Glutamatergic neuron (in vitro differentiated cells): ENCODE results near the gene ACTR1A. TPM values are rescaled to one million over a fixed set of nuclear protein-coding genes. Genes with fewer than 3 reads are reported as not detected.

Experiments
- DNase-seq: peaks from one replicate; pipeline ENCODE4 v3.0.0; 2022
- H3K27ac Mint-ChIP-seq: one replicate; pipeline ENCODE4 v1.8.0; 2020; ENCODE audit warnings: mild to moderate bottlenecking, mixed read lengths, inconsistent platforms; ENCODE audit not compliant: unreplicated experiment
- H3K27me3 Mint-ChIP-seq: one replicate; pipeline ENCODE4 v1.8.0; 2020; ENCODE audit warnings: mild to moderate bottlenecking, moderate library complexity, mixed read lengths, inconsistent platforms; ENCODE audit not compliant: unreplicated experiment
- H3K36me3 Mint-ChIP-seq: one replicate; pipeline ENCODE4 v1.8.0; 2020; ENCODE audit warnings: mild to moderate bottlenecking, mixed read lengths, inconsistent platforms; ENCODE audit not compliant: unreplicated experiment
- H3K4me1 Mint-ChIP-seq: one replicate; pipeline ENCODE4 v1.8.0; 2020; ENCODE audit warnings: mild to moderate bottlenecking, low read depth, mixed read lengths, inconsistent platforms; ENCODE audit not compliant: unreplicated experiment
- H3K4me3 Mint-ChIP-seq: one replicate; pipeline ENCODE4 v1.8.0; 2020; ENCODE audit warnings: mild to moderate bottlenecking, mixed read lengths, inconsistent platforms; ENCODE audit not compliant: unreplicated experiment
- H3K9me3 Mint-ChIP-seq: one replicate; pipeline ENCODE4 v1.8.0; 2020; ENCODE audit warnings: mild to moderate bottlenecking, moderate library complexity, mixed read lengths, inconsistent platforms; ENCODE audit not compliant: unreplicated experiment
- total RNA-seq: library from RNA; stranded (reverse); fragmentation: NEBNext Ultra II Directional; extraction: Animal tissue kit (Norgen Biotek cat#: 25700); gene quantifications from one replicate; pipeline ENCODE4 v1.2.1, GENCODE V29; 2021; ENCODE audit not compliant: unreplicated experiment
- TF ChIP-seq, protein P1 (sequence below): fragments of 200-600 bp; sonication (generic); IDR thresholded peaks from one replicate; pipeline ENCODE4 v1.5.0; 2021; ENCODE audit not compliant: partially characterized antibody, unreplicated experiment

The ACTR1A gene
- total RNA-seq, 1 donor from 2014 or later = 250 TPM

DNA sequence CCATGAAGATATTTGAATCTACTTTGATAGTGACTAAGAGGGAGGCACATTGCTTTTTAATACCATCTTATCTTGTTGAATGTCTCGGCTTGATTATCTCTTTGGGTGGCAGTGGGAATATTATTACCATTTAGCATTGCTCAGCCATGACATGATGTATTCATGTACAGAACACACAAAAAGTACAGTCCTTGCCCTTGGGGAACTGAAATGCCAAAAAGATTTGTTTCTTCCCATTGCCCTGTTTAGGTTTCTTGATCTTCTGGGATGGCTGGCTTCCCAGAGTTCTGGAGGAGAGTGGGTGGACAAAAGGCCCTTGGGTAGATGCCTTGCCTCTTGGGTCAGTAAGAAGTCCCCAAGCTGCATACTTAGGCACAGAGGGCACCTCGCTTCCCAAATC lies 25.0 kb upstream of the ACTR1A start:
- Mint-ChIP-seq H3K4me1 (no peaks in the 10 kb centered on the region), H3K4me3 (no peak overlapping the region), H3K9me3 (peaks cover 1% of the 10 kb centered on the region), H3K36me3 (no peaks in the 10 kb centered on the region), H3K27ac (no peak overlapping the region), H3K27me3 (no peaks in the 10 kb centered on the region)
- TF ChIP-seq, protein P1, sequence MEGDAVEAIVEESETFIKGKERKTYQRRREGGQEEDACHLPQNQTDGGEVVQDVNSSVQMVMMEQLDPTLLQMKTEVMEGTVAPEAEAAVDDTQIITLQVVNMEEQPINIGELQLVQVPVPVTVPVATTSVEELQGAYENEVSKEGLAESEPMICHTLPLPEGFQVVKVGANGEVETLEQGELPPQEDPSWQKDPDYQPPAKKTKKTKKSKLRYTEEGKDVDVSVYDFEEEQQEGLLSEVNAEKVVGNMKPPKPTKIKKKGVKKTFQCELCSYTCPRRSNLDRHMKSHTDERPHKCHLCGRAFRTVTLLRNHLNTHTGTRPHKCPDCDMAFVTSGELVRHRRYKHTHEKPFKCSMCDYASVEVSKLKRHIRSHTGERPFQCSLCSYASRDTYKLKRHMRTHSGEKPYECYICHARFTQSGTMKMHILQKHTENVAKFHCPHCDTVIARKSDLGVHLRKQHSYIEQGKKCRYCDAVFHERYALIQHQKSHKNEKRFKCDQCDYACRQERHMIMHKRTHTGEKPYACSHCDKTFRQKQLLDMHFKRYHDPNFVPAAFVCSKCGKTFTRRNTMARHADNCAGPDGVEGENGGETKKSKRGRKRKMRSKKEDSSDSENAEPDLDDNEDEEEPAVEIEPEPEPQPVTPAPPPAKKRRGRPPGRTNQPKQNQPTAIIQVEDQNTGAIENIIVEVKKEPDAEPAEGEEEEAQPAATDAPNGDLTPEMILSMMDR = no peak
- DNase-seq = no peak

DNA sequence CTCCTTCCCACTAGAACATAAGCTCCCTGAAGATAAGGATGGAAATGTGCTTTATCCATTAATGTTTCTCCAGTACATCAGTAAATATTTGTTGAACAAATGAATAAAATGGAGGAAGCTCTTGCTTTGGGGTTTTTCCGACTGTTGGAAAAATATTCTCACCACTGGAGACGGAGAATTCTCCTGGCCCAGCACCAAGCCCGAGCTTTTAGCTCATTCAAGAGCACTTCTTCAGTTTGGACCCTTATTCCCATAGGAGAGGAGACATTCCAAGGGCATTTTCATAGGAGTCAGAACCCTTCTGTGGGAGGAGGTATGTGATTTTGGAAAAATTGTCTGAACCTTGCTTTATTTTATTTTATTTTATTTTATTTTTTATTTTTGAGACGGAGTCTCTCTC lies 22.2 kb upstream of the ACTR1A start:
- H3K27ac Mint-ChIP-seq = no peak overlapping the region
- no peak for DNase-seq
- H3K4me1 Mint-ChIP-seq = no peaks in the 10 kb centered on the region
- no peaks in the 10 kb centered on the region for H3K27me3 Mint-ChIP-seq
- no peaks in the 10 kb centered on the region for H3K36me3 Mint-ChIP-seq
- H3K4me3 Mint-ChIP-seq = no peak overlapping the region
- TF ChIP-seq, protein P1 = no peak
- peaks cover 1% of the 10 kb centered on the region for H3K9me3 Mint-ChIP-seq

DNA sequence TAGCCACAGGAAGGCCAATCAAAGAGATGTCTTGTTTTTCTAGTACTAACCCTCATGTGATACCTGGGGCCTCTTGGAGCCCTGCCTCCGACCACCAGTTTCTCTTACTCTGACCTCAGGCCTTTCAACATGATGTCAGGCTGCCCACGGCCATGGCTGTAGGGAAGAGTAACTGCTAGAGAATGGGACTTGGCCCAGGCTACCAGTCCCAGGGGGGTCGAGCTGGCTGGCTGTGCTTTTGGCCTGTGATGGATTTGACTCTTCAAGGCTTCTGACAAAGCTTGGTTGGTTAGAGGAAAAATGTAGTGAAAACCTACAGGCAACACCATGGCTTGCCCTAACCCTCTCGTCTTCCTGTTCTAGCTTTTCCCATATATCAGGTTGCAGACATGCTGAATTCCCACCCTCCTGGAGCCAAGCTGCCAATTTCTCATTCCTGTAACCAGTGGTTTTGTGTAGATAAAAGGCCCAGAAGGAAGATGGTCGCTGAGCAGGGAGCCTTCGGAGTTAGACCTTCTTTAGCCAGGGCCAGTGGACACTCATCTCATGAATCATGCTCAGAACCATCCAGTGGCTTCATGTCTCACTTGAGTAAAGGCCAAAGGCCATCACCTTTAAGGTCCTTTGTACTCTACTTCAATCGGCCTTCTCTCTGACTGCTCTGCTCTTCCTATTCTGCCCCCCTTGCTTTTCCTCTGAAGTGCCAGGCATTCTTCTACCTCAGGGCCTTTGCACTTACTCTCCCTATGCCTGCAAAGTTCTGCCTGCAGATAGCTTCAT lies 20.9 kb upstream of the ACTR1A start:
- Mint-ChIP-seq H3K27me3 (no peaks in the 10 kb centered on the region), H3K4me1 (no peaks in the 10 kb centered on the region), H3K27ac (no peak overlapping the region), H3K36me3 (no peaks in the 10 kb centered on the region), H3K9me3 (peaks cover 1% of the 10 kb centered on the region), H3K4me3 (no peak overlapping the region)
- no peak for DNase-seq
- TF ChIP-seq, protein P1 = no peak

DNA sequence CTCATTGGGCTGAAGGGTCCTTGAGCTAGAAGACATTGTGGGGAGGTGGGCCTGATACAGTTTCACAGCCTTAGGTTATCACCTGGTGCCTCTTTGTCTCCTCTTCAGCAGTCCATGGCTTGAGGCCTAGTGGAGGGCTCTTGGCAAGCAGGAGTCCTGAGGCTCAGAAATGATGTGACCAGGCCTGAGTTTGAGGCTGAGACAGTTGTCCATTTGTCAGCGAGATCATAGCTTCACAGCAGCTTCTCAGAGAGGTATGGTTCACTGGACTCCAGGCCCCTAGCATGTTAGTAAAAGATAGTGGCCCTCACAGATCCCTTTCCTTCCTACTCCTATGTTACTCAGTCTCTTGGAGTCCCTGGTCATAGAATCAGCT lies 20.4 kb upstream of the ACTR1A start:
- Mint-ChIP-seq H3K9me3 (peaks cover 1% of the 10 kb centered on the region), H3K4me1 (no peaks in the 10 kb centered on the region), H3K4me3 (no peak overlapping the region), H3K27ac (no peak overlapping the region), H3K36me3 (no peaks in the 10 kb centered on the region), H3K27me3 (no peaks in the 10 kb centered on the region)
- TF ChIP-seq, protein P1 = no peak
- no peak for DNase-seq

DNA sequence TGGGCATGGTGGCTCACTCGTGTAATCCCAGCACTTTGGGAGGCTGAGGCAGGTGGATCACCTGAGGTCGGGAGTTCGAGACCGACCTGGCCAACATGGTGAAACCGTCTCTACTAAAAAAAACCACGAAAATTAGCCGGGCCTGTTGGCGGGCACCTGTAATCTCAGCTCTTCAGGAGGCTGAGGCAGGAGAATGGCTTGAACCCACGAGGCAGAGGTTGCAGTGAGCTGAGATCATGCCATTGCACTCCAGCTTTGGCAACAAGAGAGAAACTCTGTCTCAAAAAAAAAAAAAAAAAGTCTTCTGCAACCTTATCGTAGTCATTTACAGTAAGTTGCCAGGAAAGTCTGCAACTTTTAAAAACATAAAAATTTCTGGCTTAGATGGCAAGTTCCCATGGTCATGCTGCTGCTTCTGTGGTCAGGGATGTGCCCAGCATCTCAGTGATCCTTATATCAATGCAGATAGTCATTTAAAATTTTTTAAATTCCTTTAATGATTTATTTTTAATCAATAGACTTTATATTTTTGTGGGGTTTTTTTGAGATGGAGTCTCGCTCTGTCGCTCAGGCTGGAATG lies 16.8 kb upstream of the ACTR1A start:
- TF ChIP-seq, protein P1 = no peak
- H3K9me3 Mint-ChIP-seq = peaks cover 1% of the 10 kb centered on the region
- no peaks in the 10 kb centered on the region for H3K27me3 Mint-ChIP-seq
- no peak for DNase-seq
- H3K4me1 Mint-ChIP-seq = peaks cover under 1% of the 10 kb centered on the region
- H3K27ac Mint-ChIP-seq = no peak overlapping the region
- no peaks in the 10 kb centered on the region for H3K36me3 Mint-ChIP-seq
- H3K4me3 Mint-ChIP-seq = no peak overlapping the region
